Panc1 (cell line): ENCODE data around the gene VKORC1L1. TPM values are rescaled to one million over a fixed set of nuclear protein-coding genes. Genes with fewer than 3 reads are reported as not detected.
"Not testable (repeated sequence)": the region's sequence is repeated elsewhere in the genome, so short reads cannot be mapped to it uniquely, and the experiment has no call there.

ENCODE experiments used
- ATAC-seq: fragments of 200-7000 bp; cut with Tn5 transposase; 2 replicates; pipeline ENCODE4 v1.9.1; 2020; ENCODE audit warnings: mild to moderate bottlenecking, moderate library complexity
- BruUV-seq: library from RNA; stranded (reverse); fragments of 400-500 nt; replicated peaks from 2 replicates; lab custom pipeline; 2021; lab: Mats Ljungman, UMichigan
- CTCF ChIA-PET: fragments of 300-600 bp; sonication (Branson Sonifier 250); formaldehyde crosslinking; loops from one replicate; lab custom pipeline; 2022; ENCODE audit warnings: antibody characterized with exemption; lab: Charles Lee
- POLR2A ChIA-PET: fragments of 300-600 bp; sonication (Branson Sonifier 250); formaldehyde crosslinking; loops from one replicate; lab custom pipeline; 2022; ENCODE audit warnings: antibody characterized with exemption; lab: Charles Lee
- DNase-seq: peaks from one replicate; pipeline ENCODE4 v3.0.0-alpha.2; 2010; ENCODE audit warnings: low read depth, low spot score
- H3K27ac ChIP-seq: 2 replicates; pipeline ENCODE4 v1.5.1; 2011; ENCODE audit warnings: mild to moderate bottlenecking, low read length, inconsistent platforms
- H3K27me3 ChIP-seq: fragments of 200-500 bp; sonication (Bioruptor generic); 2 replicates; pipeline ENCODE4 v1.6.0; 2014; ENCODE audit warnings: low read length, inconsistent platforms; ENCODE audit not compliant: control insufficient read depth, insufficient read depth
- H3K36me3 ChIP-seq: fragments of 200-500 bp; sonication (Bioruptor generic); 2 replicates; pipeline ENCODE4 v1.5.1; 2014; ENCODE audit warnings: inconsistent platforms, mild to moderate bottlenecking, low read length, moderate library complexity; ENCODE audit not compliant: control insufficient read depth, insufficient read depth
- H3K4me1 ChIP-seq: 2 replicates; pipeline ENCODE4 v1.5.1; 2011; ENCODE audit warnings: inconsistent platforms, mild to moderate bottlenecking, low read length, moderate library complexity; ENCODE audit not compliant: control insufficient read depth, insufficient read depth
- H3K4me3 ChIP-seq, 2 experiments: 2 replicates each; pipeline ENCODE4 v1.5.1; 2011 to 2012; ENCODE audit warnings: low read depth in 2 of 2, low read length in 2 of 2, mild to moderate bottlenecking in 2 of 2, inconsistent platforms in 1 of 2, moderate library complexity in 1 of 2
- H3K9me3 ChIP-seq: fragments of 200-500 bp; sonication (Bioruptor generic); 2 replicates; pipeline ENCODE4 v1.5.1; 2014; ENCODE audit warnings: low read depth, mild to moderate bottlenecking, inconsistent platforms, low read length, moderate library complexity; ENCODE audit not compliant: control insufficient read depth, insufficient read depth
- CTCF ChIP-seq: fragments of 450-650 bp; IDR thresholded peaks from 2 replicates; pipeline ENCODE4 v1.5.1; 2017; ENCODE audit warnings: mild to moderate bottlenecking
- POLR2AphosphoS5 ChIP-seq: IDR thresholded peaks from 2 replicates; pipeline ENCODE4 v1.6.1; 2012; ENCODE audit warnings: mild to moderate bottlenecking, low read depth, low read length, moderate library complexity
- SIN3A ChIP-seq: IDR thresholded peaks from 2 replicates; pipeline ENCODE4 v1.6.1; 2012; ENCODE audit warnings: low read depth, mild to moderate bottlenecking, low read length, moderate library complexity, borderline replicate concordance; ENCODE audit not compliant: insufficient read depth
- TCF7L2 ChIP-seq: IDR thresholded peaks from 2 replicates; pipeline ENCODE4 v1.6.1; 2011; ENCODE audit warnings: mild to moderate bottlenecking, low read depth, low read length, inconsistent platforms
- in situ Hi-C: cut with HindIII; loops from 2 replicates; pipeline ENCODE4 v1.10.0; 2016; ENCODE audit warnings: low sequenced_read_pairs, low pct_unique_long_range_greater_than_20kb
- intact Hi-C: fragments of 100-400 bp; cut with micrococcal nuclease; formaldehyde crosslinking; loops from one replicate; pipeline ENCODE4 v1.10.0; 2022; ENCODE audit not compliant: unreplicated experiment
- total RNA-seq: library from RNA; stranded (reverse); gene quantifications from one replicate; pipeline ENCODE4 v1.2.1, GENCODE V29; 2021; ENCODE audit not compliant: unreplicated experiment
- TF ChIP-seq, protein P1 (sequence below), 2 experiments: IDR thresholded peaks; 2 replicates each; pipeline ENCODE4 v1.6.1; 2011 to 2012; ENCODE audit warnings: low read depth in 2 of 2, control low read depth in 1 of 2, low read length in 1 of 2, mild to moderate bottlenecking in 1 of 2, moderate library complexity in 1 of 2; ENCODE audit not compliant: insufficient read depth in 1 of 2

VKORC1L1 gene
- total RNA-seq, 1 experiment from 2014 or later = 45.5 TPM

DNA sequence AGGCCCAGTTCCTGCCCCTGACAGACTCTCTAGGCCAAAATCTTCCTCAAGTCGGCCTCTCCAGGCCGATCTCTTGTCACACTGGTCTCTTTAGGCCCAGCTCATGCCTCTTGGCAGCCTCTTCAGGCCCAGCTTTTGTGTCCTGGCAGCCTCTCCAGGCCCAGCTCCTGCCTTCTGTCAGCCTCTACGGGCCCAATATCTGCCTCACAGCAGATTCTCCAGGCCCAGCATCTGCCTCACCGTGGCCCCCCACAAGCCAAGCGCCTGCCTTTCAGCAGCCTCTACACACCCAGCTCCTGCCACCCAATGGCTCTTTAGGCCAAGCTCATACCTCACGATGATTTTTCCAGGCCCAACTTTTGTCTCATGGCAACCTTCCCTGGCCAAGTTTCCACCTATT, 33.0 kb upstream of the VKORC1L1 start:
- TF ChIP-seq, protein P1, sequence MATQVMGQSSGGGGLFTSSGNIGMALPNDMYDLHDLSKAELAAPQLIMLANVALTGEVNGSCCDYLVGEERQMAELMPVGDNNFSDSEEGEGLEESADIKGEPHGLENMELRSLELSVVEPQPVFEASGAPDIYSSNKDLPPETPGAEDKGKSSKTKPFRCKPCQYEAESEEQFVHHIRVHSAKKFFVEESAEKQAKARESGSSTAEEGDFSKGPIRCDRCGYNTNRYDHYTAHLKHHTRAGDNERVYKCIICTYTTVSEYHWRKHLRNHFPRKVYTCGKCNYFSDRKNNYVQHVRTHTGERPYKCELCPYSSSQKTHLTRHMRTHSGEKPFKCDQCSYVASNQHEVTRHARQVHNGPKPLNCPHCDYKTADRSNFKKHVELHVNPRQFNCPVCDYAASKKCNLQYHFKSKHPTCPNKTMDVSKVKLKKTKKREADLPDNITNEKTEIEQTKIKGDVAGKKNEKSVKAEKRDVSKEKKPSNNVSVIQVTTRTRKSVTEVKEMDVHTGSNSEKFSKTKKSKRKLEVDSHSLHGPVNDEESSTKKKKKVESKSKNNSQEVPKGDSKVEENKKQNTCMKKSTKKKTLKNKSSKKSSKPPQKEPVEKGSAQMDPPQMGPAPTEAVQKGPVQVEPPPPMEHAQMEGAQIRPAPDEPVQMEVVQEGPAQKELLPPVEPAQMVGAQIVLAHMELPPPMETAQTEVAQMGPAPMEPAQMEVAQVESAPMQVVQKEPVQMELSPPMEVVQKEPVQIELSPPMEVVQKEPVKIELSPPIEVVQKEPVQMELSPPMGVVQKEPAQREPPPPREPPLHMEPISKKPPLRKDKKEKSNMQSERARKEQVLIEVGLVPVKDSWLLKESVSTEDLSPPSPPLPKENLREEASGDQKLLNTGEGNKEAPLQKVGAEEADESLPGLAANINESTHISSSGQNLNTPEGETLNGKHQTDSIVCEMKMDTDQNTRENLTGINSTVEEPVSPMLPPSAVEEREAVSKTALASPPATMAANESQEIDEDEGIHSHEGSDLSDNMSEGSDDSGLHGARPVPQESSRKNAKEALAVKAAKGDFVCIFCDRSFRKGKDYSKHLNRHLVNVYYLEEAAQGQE (IDR thresholded peaks at IDR 0.05; ENCODE audit: insufficient read depth in 1 of 2, low read depth in 2 of 2, low read length in 1 of 2) = no peak
- TF ChIP-seq POLR2AphosphoS5 = no peak
- no peak for TF ChIP-seq CTCF
- TF ChIP-seq SIN3A = no peak
- no peak for TF ChIP-seq TCF7L2
- BruUV-seq = no TSS peak
- CTCF ChIA-PET = interaction anchor here (0.5 kb wide), 1 partner anchor 9 kb away, joined by 3 read pairs; no protein-coding TSS in a partner anchor
- ATAC-seq = no peak
- POLR2A ChIA-PET = no interaction called here
- Histone ChIP-seq H3K9me3 (no peaks in the 10 kb centered on the region), H3K4me1 (no peaks in the 10 kb centered on the region), H3K27me3 (no peaks in the 10 kb centered on the region), H3K36me3 (no peaks in the 10 kb centered on the region), H3K27ac (no peak overlapping the region), H3K4me3 (no peak overlapping the region)
- intact Hi-C loops = no loop called here
- no peak for DNase-seq
- in situ Hi-C loops = no loop called here

DNA sequence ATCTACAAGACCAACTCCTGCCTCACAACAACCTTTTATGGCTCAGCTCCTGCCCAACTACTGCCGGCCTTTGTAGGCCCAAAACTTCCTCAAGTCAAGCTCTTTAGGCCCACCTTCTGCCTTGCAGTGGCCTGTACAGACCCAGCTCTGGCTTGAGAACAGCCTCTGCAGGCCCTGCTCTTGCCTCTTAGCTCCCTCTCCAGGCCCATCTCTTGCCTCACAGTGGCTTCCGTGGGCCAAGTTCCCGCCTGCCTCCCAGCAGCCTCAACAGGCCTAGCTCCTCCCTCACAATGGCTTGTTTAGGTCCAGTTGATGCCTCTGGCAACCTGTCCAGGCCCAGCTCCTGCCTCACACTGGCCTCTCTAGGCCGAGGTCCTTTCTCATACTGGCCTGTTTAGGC, 32.4 kb upstream of the VKORC1L1 start:
- ATAC-seq (no peak), DNase-seq (peak; percentile 33)
- Histone ChIP-seq H3K4me1 (no peaks in the 10 kb centered on the region), H3K27me3 (no peaks in the 10 kb centered on the region), H3K4me3 (no peak overlapping the region), H3K27ac (no peak overlapping the region), H3K9me3 (no peaks in the 10 kb centered on the region), H3K36me3 (no peaks in the 10 kb centered on the region)
- ChIA-PET POLR2A (interaction anchor here (0.7 kb wide), 1 partner anchor 25 kb away, joined by 6 read pairs; no protein-coding TSS in a partner anchor), CTCF (interaction anchor here (0.5 kb wide), 1 partner anchor 9 kb away, joined by 3 read pairs; no protein-coding TSS in a partner anchor)
- in situ Hi-C loops = no loop called here
- BruUV-seq = no TSS peak
- no peak for TF ChIP-seq POLR2AphosphoS5
- no peak for TF ChIP-seq CTCF
- TF ChIP-seq SIN3A = no peak
- TF ChIP-seq, protein P1 (IDR thresholded peaks at IDR 0.05; ENCODE audit: insufficient read depth in 1 of 2, low read depth in 2 of 2, low read length in 1 of 2) = no peak
- TF ChIP-seq TCF7L2 = no peak
- intact Hi-C loops = no loop called here

DNA sequence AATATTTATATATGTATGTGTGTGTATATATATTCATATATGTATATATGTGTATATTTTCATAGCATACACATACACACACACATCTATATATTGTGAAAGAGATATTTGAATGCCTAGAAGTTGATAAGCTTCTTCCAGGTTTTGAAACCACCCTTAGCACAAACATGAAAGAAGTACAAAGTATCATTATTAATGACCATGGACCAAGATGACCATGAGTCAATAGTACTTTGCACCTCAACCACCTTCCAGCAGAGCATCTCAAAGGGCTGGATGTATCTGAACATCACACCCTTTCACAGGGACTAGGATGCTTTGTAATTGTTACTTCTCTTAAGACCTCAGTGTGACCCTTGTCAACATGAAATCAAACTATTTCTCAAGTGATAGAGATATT, 29.3 kb upstream of the VKORC1L1 start:
- H3K4me1 ChIP-seq, H3K36me3 ChIP-seq, H3K4me3 ChIP-seq, POLR2A ChIA-PET, ATAC-seq, H3K9me3 ChIP-seq, BruUV-seq, in situ Hi-C loops, H3K27ac ChIP-seq, CTCF ChIA-PET, H3K27me3 ChIP-seq, intact Hi-C loops, DNase-seq: not testable (repeated sequence)
